ENCODE measurements around the gene CLRN3. TPM values are rescaled to one million over a fixed set of nuclear protein-coding genes. Genes with fewer than 3 reads are reported as not detected.

The CLRN3 gene
- total RNA-seq, 1 experiment from 2014 or later: not detected

DNA sequence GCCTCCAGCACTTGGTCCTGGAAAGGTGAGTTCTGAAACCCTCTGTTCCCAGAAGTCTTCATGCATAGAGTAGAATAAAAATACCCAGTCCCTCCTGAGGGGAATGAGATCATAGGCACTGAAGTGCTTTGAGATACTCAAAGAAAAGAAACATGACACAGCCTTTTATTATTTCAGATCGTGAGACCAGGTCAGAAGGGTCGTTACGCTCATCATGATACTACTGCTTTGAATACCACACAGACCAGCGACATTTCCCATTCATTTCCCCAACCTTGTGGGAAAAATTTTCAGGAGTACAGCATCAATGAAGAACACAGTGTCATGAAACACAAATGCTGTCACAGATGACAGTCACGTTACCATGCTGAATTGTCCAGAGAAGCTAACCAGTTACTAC lies 15.0 kb downstream of the CLRN3 start:
- no peak for DNase-seq (ENCODE audit: extremely low read depth, low read depth)

DNA sequence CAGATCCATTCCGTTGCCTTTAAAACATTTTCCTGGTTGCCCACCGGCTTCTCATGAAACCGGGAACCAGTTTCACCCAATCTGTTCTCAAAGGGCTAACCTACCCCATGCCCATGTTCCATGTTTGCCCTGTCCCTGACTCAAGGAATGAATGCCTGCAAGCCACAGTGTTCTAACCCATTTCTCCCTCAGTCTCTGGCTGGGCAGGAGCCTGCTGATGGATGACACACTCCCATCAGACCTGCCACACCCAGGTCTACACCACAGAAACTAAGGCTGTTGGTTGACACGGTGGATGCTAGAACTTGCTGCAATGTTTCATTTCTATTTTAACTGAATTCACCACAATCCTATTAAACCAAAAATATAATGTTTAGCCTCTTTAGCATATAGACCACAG lies 15.6 kb downstream of the CLRN3 start:
- no peak for DNase-seq (ENCODE audit: extremely low read depth, low read depth)

DNA sequence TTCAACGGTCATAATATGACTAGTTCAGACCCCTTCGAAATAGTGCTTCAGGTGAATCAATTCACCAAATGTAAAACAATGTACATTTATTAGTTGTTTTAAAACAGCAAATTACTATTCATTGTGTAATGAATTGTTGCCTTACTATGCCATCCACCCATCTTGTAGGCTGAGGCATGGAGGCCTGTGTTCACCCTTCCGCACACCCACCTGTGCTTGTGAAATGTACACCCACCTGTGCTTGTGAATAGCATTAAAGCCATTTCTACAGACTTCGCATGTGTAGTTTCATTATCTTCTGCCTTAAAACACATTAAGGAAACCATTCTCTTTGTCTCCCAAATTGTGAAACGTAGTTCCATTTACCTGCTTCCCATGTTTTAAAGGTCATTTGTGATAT lies 16.8 kb downstream of the CLRN3 start:
- no peak for DNase-seq (ENCODE audit: extremely low read depth, low read depth)

DNA sequence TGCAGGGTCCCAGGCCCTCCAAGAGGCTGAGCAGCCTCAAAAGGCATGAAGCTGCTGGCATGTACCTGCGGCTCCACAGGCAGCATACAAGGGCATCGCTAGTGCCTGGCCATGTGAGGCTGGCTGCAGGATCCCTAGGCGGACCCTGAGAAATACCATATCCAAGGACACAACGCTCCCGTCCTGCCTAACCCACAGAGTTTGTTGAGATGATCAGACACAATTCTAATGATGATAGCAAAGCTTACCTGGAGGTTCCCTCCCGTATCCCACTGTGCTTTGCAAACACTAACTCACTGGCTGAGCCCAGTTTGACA lies 17.3 kb downstream of the CLRN3 start:
- no peak for DNase-seq (ENCODE audit: extremely low read depth, low read depth)

DNA sequence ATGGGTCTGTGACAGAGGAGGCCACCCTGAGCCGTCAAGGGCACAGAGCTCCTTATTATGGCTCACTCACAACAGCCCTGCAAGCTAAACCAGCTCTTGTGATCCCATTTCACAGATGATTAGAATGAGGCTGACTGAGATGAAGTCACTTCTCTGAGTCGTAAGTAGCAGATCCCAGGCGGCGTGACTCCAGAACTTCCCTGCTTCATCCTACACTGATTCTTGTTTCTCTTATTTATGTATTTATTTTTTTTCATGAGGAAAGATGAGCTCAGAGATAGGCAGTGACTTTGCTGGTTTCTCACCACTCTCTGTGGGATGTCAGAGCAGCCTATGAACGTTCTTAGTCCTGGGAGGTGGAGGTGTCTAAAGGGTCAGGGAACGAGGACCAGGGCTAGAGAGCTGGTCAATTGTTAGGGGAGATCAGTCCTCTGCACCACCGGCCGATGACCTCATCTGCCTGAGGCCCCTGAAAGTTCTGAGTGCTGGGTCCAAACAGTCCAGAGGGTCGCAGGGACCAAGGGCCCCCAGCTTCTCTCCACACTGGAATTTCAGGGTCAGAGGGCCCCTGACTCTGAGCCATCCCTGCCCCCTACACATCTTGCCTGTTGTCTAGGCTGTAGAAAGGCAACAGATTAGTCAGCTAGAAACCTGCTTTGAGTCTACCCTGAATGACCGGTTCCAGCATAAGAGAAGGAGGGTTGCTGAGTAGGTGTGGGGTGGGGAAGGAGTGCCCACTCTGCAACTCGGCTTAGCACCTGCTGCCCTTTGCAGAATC lies 17.9 kb downstream of the CLRN3 start:
- no peak for DNase-seq (ENCODE audit: extremely low read depth, low read depth)

DNA sequence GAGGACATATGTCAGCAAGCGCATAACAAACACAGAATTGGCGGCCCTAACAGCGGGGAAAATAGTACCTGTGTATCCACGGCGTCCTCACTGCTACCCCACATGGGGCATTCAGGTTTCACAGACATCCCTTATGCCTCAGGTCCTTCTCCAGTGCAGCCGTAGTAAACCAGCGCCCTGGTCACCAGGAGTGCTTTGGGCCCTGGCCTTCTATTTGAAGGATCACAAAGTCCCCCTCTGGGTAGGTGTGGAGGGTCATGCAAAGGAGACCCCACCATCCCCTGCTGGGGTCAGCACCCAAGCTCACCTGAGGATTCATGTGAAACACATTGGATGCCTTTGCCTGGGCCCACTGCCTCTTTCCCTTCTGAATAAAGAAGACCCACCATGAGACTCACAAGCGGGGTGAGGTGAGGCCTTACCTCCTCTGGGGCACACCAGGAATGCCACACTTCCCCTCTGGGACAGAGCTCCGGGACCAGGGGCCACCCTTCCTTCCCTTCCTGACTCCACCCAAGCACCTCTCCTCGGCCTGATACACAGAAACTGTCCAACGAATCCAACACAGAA lies 18.8 kb downstream of the CLRN3 start:
- no peak for DNase-seq (ENCODE audit: extremely low read depth, low read depth)

DNA sequence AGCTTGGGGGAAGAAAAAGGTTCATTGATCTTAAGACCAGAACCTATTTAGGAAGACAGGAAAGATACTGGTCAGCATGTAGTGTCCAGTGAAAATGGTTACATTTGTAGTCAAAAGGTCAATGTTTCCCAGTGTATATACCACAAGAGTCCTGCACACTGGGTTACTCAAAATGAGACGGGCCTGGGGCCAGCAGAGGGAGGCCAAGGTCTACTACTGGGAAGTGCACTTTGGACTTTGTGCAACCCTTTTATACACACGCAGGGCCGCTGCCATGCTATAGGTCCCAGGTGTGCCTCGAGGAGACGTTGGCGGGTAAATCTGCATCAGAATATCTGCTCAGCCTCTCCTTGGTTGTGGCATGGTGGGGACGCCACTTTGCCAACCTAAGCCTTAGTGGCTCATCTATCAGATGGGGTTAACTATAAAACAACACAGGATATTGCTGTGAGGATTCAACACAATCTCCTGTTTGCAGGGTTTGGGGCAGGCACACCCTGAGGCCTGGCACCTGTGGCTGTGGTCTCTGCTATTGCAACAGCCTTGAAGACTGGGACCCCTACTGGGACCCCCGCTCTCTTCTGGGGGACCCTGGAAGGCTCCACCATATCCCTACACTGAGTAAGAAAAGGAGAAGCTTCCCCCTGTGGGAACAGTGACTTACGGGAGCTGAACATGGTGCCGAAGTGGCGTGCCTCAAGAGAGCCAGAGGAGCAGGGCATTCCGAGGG lies 19.7 kb downstream of the CLRN3 start:
- no peak for DNase-seq (ENCODE audit: extremely low read depth, low read depth)

DNA sequence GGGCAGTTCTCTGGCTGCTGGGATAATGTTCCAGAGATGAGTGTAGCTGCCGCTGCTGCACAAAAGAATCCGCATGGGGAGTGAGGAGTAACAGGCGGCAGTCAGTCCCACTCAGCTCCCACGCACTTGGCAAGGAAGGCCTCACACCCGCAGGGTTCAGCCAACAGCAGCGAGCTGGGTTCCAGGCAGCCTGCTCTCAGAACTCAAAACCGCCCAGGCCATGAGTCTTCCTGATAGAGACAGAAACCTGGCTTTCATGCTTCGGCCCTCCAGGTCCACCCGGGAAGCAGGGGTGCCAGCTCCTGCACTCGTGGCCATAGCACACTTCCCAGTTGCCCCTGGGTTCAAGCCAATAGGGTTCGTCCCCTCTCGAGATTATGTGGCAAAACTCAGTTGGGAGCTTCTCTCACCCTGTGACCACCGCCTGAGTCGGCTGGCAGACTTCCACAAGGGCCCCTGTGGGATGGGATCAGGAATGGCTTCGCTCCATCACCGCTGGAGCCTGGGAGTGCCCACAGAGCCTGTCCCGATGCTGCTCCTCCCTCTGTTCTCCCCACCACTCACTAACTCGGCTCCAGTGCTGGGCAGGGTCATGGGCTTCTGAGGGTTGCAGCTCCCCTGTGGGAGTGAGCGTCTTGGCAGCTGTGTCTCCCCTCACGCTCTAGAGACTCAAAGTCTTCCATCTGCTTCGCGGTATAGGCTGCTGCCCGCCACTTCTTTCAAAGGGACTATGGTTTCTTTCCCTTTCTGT lies 20.6 kb downstream of the CLRN3 start:
- no peak for DNase-seq (ENCODE audit: extremely low read depth, low read depth)

DNA sequence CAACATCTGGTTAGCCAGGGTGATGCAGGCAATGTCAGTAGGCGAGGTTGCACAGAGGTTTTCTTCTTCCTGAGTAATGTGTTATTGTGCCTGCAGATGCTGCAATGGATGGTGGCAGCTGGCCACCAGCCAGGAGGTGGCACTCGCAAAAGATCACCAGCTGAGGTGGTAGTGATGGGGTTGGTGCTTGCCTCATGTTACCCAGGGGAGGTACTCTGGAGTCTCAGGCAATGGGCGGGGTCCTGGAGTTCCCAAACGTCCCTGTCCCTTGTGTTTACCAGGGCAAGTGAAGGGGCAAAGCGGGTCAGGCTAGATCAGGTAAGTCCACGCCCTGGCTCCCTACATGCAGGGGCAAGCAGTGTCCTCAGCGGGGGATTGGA lies 21.1 kb downstream of the CLRN3 start:
- DNase-seq (ENCODE audit: extremely low read depth, low read depth): no peak

DNA sequence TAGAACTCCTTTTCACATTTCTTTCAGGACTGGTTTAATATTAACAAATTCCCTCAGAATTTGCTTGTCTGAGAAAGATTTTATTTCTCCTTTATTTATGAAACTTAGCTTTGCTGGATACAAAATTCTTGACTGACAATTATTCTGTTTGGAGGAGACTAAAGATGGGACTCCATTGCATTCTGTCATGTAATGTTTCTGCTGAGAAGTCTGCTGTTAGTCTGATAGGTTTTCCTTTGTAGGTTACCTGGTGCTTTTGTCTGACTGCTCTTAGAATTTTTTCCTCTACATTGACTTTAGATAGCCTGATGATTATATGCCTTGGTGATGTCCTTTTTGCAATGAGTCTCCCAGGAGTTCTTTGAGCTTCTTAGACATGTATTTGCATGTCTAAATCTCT lies 23.4 kb downstream of the CLRN3 start:
- DNase-seq (ENCODE audit: extremely low read depth, low read depth): no peak

DNA sequence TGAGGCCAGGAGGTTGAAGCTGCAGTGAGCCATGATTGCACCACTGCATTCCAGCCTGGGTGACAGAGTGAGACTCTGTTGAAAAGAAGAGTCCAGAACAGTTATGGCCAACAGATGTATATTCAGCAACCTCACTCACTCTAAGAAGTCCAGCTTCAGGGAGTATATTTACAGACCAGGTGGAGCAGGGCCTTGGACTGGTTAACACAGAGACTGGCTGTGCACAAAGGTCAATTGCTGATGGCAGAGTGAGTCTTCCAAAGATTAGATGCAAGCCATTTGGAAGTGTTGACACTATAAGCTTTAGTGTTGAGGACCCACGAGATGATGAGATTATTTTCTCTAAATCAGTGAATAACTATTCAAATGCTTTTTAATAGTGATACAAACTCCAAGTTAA lies 24.9 kb downstream of the CLRN3 start:
- no peak for DNase-seq (ENCODE audit: extremely low read depth, low read depth)

DNA sequence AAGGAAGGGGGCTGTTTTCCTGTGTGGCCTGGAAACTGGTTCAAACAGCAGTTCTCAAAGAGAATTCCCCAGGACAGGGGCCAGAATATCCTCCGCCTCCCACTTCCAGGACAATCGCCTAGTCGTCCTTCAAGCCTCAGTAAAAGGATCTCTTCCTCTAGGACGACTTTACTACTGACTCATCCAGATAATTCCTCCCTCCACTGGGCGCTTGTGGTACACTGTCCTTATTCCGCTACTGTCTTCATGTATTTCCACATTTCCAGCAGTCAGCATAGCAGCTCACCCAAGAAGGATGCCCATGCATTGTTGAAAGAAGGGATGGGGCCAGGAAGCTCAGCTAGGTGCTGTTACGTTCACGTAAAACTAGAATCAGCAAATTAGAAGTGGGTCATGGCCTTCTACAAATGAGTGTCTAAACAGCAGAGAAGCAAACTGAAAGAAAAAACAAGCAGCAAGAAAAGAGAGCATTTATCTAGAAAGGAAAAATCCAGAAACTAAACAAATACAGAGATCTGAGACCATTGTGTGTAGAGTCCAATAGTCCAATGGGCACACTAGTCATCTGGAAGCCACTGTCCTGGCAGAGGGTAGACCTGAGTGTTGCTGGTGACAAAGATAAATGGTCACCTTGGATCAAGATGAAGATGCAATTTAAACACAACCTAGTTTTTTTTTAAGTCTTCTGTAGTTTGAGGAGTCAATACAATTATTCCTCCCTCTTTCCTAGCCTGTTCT lies 26.3 kb downstream of the CLRN3 start:
- no peak for DNase-seq (ENCODE audit: extremely low read depth, low read depth)

DNA sequence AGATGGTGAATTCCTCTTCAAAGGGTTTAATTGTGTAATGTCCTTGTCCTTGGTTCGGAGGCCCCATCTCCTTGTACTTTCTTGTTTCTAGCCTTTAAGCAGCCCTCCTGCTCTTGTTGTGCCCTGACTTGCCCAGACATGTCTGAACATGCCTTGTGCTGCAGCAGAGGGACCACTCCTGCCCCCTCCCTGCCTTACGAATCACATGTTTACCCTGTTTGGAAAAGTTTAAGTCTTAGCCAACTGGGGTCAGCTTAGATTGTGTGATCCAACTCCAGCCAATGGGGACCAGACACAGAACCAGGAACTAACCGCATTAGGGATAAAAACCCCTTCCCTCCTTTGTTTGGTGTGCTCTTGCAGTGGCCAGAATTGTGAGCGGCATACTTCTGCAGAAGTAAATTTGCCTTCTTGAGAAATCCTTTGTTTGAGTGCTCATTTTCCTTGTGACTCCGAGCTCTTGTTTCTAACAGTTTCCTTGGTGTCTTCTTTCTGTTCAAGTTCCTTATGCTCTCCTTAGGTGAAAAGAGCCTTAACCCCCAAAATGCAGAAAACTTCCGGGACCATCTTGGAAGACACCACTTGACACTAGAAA lies 29.4 kb downstream of the CLRN3 start:
- no peak for DNase-seq (ENCODE audit: extremely low read depth, low read depth)

DNA sequence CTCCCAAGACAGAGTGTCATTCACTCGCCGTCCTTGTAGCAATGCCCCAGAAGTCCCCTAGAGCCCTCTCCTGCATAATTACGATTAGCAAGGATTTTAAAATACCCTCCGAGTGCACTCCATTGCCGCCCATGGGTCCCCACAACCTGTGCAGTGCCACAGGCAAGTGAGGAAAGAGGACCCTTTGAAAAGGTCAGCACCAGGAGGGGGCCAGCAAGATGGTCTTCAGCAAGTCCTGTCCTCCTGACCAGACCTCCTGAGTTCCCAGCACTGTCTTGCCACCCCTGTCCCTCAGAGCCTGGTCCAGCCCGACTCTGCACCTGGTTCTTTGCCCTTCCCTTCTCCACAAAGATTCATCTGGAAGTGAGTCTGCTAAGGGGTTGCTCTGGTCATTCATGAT lies 32.1 kb downstream of the CLRN3 start:
- no peak for DNase-seq (ENCODE audit: extremely low read depth, low read depth)

DNA sequence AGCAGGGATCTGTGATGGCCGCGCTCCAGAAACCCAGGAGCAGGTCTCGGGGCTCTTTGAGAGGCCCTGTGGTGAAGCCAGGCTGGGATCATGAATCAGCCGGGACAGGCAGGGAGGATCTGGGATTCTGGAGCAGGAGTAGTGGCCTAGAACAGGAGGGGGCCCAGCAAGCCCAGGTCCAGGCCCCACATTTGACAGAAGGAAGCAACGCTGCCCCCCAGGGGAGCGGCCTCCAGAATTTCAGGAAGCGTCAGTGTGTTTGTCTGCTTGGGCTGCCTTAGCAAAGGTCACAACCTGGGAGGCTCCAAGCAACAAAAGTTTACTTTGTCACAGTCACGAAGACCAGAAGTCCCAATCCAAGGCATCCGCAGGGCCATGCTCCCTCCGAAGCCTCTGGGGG lies 36.8 kb downstream of the CLRN3 start:
- no peak for DNase-seq (ENCODE audit: extremely low read depth, low read depth)

DNA sequence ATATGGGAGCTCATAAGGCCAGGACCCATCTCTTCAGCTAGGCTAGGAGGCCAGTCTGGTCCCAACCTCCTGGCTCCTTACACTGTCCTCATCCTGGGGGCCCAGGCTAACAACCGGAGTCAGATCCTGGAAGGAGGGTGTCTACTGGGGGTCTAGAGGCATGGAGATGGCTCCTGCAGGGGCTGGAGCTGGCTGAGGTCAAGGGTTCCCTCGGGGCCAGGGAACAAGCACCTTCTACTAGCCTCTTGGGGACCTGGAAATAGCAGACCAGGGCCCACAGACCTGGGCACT lies 37.2 kb downstream of the CLRN3 start:
- DNase-seq (ENCODE audit: extremely low read depth, low read depth): no peak

DNA sequence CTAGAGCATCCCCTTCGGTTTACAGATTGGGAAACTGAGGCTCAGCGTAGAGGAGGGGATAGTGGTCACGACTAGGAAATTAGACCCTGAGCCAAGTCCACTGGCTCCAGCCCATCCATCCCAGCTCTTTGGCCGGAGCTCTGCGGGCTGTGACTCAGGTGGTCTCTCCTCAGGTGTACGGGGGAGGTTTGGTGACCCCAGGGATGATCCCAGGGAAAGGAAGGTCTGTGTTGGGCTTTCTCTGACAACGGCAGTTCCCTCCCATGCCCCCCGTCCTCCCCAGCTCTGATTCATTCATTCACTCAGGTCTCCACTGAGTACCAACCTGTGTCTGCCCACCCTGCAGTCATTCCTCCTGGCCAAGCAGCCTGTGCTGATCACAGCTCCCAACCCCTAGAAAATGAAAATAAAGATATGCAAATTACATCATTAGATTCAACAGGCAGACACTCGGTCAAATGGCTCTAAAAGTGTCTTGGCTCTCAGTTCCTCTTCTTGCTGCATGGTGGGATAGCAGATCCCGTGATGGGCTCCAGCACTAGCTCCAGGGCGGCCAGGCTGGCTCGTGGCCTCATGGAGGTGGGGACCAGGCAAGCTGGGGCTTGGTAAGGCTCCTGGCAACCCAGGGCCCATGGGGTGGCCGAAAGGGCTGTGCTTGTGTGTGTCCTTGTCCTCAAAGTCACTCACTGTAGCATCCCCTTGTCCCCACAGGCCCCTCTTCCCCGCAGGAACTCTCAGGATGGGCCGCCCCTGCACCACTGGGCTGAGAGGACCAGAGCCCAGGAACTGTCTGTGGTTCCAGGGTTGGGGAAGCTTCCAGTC lies 37.8 kb downstream of the CLRN3 start:
- DNase-seq (ENCODE audit: extremely low read depth, low read depth): no peak

DNA sequence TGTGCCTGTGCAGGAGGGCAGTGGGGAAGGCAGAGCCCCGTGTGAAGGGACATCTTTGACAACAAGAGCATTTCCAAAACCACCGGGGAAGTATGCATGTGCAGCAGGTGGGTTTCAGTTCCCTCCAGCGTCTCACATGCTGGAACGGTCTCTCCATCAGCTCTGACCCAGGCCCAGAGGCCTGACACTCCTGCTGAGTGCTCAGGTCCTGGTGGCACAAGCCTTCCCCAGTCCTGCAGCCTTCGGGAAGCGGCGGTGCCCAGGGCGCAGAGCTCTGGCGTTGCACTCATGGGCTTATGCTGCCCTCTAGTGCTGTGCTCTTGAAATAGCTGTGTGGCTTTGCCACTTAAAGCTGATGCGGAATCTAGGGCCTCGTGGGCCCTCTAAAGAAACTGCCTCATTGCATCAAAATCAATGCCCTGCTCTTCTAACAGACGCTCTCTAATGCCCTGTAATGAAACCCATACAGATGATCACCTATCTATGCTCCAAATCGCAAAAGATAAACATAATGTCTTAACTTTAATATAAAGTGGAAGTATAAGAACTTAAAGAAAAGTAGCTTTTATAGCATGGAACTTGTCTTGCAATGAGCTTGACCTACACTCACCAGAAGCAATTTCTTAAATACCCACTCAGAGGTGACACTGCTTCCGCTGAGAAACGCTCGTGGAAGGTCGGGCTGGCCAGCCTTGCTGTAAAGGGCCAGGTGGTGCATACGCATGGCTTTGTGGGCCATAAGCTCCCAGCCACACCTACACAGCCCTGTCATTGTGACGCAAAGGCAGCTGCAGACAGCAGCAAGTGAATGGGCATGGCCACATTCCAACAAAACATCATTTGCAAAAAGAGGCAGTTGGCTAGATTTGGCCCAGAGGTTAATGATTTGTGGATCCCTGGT lies 38.6 kb downstream of the CLRN3 start:
- DNase-seq (ENCODE audit: extremely low read depth, low read depth): peak; percentile 75

DNA sequence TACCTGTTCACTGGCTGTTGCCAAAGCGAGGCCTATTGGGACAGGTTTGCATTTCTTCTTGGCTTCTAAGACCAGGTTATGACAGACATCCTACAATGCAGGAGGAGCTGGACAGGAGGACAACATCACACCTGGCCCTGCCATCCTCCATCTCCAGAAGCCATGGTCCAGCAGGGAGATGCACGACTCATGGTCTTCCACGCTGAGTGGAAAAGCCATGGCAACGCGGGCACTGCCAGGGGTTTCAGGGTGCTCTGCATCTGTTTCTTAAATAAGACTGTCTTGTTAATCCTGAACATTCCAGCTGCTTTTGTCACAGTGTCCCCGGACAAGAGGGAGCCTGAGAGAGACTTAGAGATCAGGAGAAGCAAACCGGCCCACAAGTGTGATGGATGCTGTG lies 40.3 kb downstream of the CLRN3 start:
- DNase-seq (ENCODE audit: extremely low read depth, low read depth): no peak

All from NCI-H460 (cell line).